K562 (cell line): ENCODE measurements around the gene TMEM225B. TPM values are rescaled to one million over a fixed set of nuclear protein-coding genes. Genes with fewer than 3 reads are reported as not detected.

ENCODE experiments used
- BCOR ChIP-seq: fragments of 450-650 bp; IDR thresholded peaks from 2 replicates; pipeline ENCODE4 v1.6.1; 2016
- BDP1 ChIP-seq: IDR thresholded peaks from 3 replicates; pipeline ENCODE4 v1.6.1; 2011; ENCODE audit not compliant: insufficient read length, insufficient read depth
- CBX3 ChIP-seq, 2 experiments: IDR thresholded peaks; 1 replicate in 1 of 2; 2 replicates in 1 of 2; pipeline ENCODE4 v1.6.1; 2012; ENCODE audit warnings: inconsistent platforms in 2 of 2, low read length in 2 of 2, borderline replicate concordance in 1 of 2, control low read depth in 1 of 2
- ELF2 ChIP-seq: fragments of 250-450 bp; sonication (Bioruptor Pico); IDR thresholded peaks from 2 replicates; pipeline ENCODE4 v1.5.0; 2021; ENCODE audit warnings: mild to moderate bottlenecking
- FOXM1 ChIP-seq, 2 experiments: fragments of 450-650 bp in 1 of 2; sonication (generic) in 1 of 2; formaldehyde crosslinking in 1 of 2; IDR thresholded peaks; 2 replicates each; pipeline versions ENCODE4 v1.6.1 to v1.9.0; 2017 to 2022; ENCODE audit warnings: low read depth in 2 of 2, mild to moderate bottlenecking in 2 of 2, missing genetic modification reagents in 1 of 2, moderate library complexity in 1 of 2
- HDAC2 ChIP-seq: fragments of 450-650 bp; IDR thresholded peaks from 2 replicates; pipeline ENCODE4 v1.6.1; 2016; ENCODE audit warnings: mild to moderate bottlenecking
- HLTF ChIP-seq: fragments of 450-650 bp; IDR thresholded peaks from 2 replicates; pipeline ENCODE4 v1.6.1; 2016
- JUN ChIP-seq, 2 experiments: sonication (generic) in 1 of 2; formaldehyde crosslinking in 1 of 2; IDR thresholded peaks; 2 replicates each; pipeline versions ENCODE4 v1.6.1 to v1.8.0; 2012 to 2022; ENCODE audit warnings: borderline replicate concordance in 2 of 2, mild to moderate bottlenecking in 2 of 2, improper control_type of control experiment in 1 of 2, low read depth in 1 of 2, low read length in 1 of 2, missing genetic modification reagents in 1 of 2
- KLF1 ChIP-seq: fragments of 450-650 bp; IDR thresholded peaks from 2 replicates; pipeline ENCODE4 v1.6.1; 2016; ENCODE audit warnings: missing genetic modification characterization, missing compliant biosample characterization
- L3MBTL2 ChIP-seq: fragments of 450-650 bp; IDR thresholded peaks from 2 replicates; pipeline ENCODE4 v1.6.1; 2016; ENCODE audit warnings: mild to moderate bottlenecking, moderate library complexity
- MTA1 ChIP-seq: fragments of 450-650 bp; IDR thresholded peaks from 2 replicates; pipeline ENCODE4 v1.6.1; 2017; ENCODE audit warnings: borderline replicate concordance
- NBN ChIP-seq: fragments of 450-650 bp; IDR thresholded peaks from 2 replicates; pipeline ENCODE4 v1.6.1; 2016; ENCODE audit warnings: low read depth, mild to moderate bottlenecking
- NCOA1 ChIP-seq: fragments of 450-650 bp; IDR thresholded peaks from 2 replicates; pipeline ENCODE4 v1.6.1; 2016; ENCODE audit warnings: low read depth
- RCOR1 ChIP-seq, 2 experiments: IDR thresholded peaks; 2 replicates each; pipeline ENCODE4 v1.6.1; 2012; ENCODE audit warnings: low read depth in 2 of 2, low read length in 2 of 2, borderline replicate concordance in 1 of 2, improper control_type of control experiment in 1 of 2
- SAFB2 ChIP-seq: fragments of 200-400 bp; formaldehyde crosslinking; IDR thresholded peaks from 2 replicates; pipeline ENCODE4 v1.6.1; 2018; ENCODE audit warnings: borderline replicate concordance, low read length, low read depth, moderate library complexity; ENCODE audit not compliant: severe bottlenecking
- SAP30 ChIP-seq: fragments of 200-600 bp; sonication (generic); IDR thresholded peaks from 2 replicates; pipeline ENCODE4 v1.6.1; 2012; ENCODE audit warnings: borderline replicate concordance, low read depth, mild to moderate bottlenecking, moderate library complexity, low read length, control low read depth, inconsistent platforms; ENCODE audit not compliant: insufficient read depth, poor library complexity, severe bottlenecking
- SMARCA5 ChIP-seq: fragments of 450-650 bp; IDR thresholded peaks from 2 replicates; pipeline ENCODE4 v1.6.1; 2016
- SMC3 ChIP-seq: conservative IDR thresholded peaks from 2 replicates; pipeline ENCODE4 v1.6.1; 2011; ENCODE audit warnings: low read depth, low read length, improper control_type of control experiment; ENCODE audit not compliant: insufficient read depth
- SRSF7 ChIP-seq: fragments of 200-400 bp; formaldehyde crosslinking; optimal IDR thresholded peaks from 2 replicates; pipeline ENCODE3; 2017; ENCODE audit warnings: mild to moderate bottlenecking, low read depth, low read length
- TAF7 ChIP-seq: fragments of 450-650 bp; IDR thresholded peaks from 2 replicates; pipeline ENCODE4 v1.6.1; 2016; ENCODE audit warnings: missing genetic modification characterization, missing compliant biosample characterization
- ZNF175 ChIP-seq: fragments of 200-800 bp; sonication (Bioruptor generic); IDR thresholded peaks from 2 replicates; pipeline ENCODE4 v1.6.1; 2016; ENCODE audit warnings: low read depth, mild to moderate bottlenecking, missing genetic modification characterization, missing compliant biosample characterization
- ZNF347 ChIP-seq: fragments of 450-650 bp; formaldehyde crosslinking; IDR thresholded peaks from 2 replicates; pipeline ENCODE4 v1.4.0; 2020; ENCODE audit warnings: low read depth, mild to moderate bottlenecking, moderate library complexity
- ZNF766 ChIP-seq: fragments of 200-800 bp; sonication (Bioruptor generic); conservative IDR thresholded peaks from 2 replicates; pipeline ENCODE4 v1.6.1; 2016; ENCODE audit warnings: missing genetic modification characterization, missing compliant biosample characterization
- polyA plus RNA-seq, 8 experiments: library from polyadenylated mRNA; depleted of rRNA in 4 of 8; stranded (reverse) in 5 of 8; unstranded in 3 of 8; fragments of >200 nt; fragmentation: Nextera tagmentation in 2 of 8; fragmentation: Illumina TruSeq in 1 of 8; extraction: Ambion mirVana in 2 of 8; extraction: Trizol in 1 of 8; gene quantifications; 2 replicates each; pipeline versions ENCODE4 v1.2.1 to v1.2.3, GENCODE V29; 2011 to 2014; ENCODE audit warnings: inconsistent platforms in 1 of 8, missing spikeins in 1 of 8
- total RNA-seq, 7 experiments: library from RNA; depleted of rRNA in 6 of 7; stranded (reverse); fragments of >200 nt in 6 of 7; fragmentation: Illumina TruSeq in 2 of 7; extraction: Trizol in 2 of 7; gene quantifications; 2 replicates each; pipeline versions ENCODE4 v1.2.1 to v1.2.3, GENCODE V29; 2011 to 2021; ENCODE audit warnings: low replicate concordance in 1 of 7
- TF ChIP-seq, protein P1 (sequence below): fragments of 250-450 bp; sonication (Bioruptor Pico); IDR thresholded peaks from 2 replicates; pipeline ENCODE4 v1.6.1; 2021; ENCODE audit warnings: mild to moderate bottlenecking
- TF ChIP-seq, protein P2 (sequence below): sonication (generic); formaldehyde crosslinking; IDR thresholded peaks from 2 replicates; pipeline ENCODE4 v1.8.0; 2022; ENCODE audit warnings: mild to moderate bottlenecking, missing genetic modification reagents

TMEM225B gene
- total and polyA plus RNA-seq, 9 of the 15 experiments (the other 6 are each of a cell fraction or from before 2014, with no cell fraction given): 0.08 to 0.73 (median 0.56) TPM

DNA sequence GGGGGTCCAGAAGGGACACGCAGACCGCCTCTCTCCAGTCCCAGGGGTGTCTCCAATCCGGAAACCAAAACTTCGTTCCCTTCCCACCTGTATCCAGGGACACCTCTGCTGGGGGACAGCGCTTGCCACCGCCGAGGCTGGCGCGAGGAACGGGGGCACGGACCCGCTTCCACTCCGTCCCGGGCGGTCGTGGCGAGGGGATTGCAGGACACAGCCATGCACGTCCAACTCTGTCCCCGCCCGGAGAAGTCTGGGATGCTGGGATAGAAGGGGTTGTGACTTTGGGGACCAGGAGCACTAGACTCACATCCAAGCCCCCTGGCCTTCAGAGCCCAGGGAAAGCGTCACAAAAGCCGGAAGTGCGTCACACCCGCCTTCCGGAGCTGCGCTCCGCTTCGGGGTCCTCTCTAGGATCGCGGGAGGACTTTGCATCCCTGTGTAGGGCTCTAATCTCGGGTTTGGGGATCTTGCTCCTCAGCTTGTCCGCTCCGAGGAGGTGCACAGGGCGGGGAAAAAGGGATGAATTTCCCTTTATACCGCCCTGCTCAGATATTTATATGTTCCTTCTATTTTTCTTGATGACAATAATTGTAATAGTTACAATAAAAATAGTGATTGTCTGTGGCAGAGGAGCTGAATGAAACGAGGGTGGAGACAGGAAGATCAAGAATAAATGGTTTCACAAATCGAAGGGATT is 46.2 kb upstream of the TMEM225B start, which contains the start of gene FAM200A (continued):
- TF ChIP-seq, protein P1, sequence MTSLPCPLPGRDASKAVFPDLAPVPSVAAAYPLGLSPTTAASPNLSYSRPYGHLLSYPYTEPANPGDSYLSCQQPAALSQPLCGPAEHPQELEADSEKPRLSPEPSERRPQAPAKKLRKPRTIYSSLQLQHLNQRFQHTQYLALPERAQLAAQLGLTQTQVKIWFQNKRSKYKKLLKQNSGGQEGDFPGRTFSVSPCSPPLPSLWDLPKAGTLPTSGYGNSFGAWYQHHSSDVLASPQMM (CRISPR knock-in tag): no peak
- TF ChIP-seq ZNF347: no peak
- peak; percentile 18; the same call in 1 of the 2 replicates for TF ChIP-seq BCOR
- TF ChIP-seq KLF1 (tag): no peak
- TF ChIP-seq, protein P2, sequence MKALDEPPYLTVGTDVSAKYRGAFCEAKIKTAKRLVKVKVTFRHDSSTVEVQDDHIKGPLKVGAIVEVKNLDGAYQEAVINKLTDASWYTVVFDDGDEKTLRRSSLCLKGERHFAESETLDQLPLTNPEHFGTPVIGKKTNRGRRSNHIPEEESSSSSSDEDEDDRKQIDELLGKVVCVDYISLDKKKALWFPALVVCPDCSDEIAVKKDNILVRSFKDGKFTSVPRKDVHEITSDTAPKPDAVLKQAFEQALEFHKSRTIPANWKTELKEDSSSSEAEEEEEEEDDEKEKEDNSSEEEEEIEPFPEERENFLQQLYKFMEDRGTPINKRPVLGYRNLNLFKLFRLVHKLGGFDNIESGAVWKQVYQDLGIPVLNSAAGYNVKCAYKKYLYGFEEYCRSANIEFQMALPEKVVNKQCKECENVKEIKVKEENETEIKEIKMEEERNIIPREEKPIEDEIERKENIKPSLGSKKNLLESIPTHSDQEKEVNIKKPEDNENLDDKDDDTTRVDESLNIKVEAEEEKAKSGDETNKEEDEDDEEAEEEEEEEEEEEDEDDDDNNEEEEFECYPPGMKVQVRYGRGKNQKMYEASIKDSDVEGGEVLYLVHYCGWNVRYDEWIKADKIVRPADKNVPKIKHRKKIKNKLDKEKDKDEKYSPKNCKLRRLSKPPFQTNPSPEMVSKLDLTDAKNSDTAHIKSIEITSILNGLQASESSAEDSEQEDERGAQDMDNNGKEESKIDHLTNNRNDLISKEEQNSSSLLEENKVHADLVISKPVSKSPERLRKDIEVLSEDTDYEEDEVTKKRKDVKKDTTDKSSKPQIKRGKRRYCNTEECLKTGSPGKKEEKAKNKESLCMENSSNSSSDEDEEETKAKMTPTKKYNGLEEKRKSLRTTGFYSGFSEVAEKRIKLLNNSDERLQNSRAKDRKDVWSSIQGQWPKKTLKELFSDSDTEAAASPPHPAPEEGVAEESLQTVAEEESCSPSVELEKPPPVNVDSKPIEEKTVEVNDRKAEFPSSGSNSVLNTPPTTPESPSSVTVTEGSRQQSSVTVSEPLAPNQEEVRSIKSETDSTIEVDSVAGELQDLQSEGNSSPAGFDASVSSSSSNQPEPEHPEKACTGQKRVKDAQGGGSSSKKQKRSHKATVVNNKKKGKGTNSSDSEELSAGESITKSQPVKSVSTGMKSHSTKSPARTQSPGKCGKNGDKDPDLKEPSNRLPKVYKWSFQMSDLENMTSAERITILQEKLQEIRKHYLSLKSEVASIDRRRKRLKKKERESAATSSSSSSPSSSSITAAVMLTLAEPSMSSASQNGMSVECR (CRISPR knock-in tag): no peak
- no peak for TF ChIP-seq SAFB2
- TF ChIP-seq ZNF175 (CRISPR knock-in tag): no peak
- TF ChIP-seq FOXM1 (IDR thresholded peaks at IDR 0.05; ENCODE audit: low read depth): no peak
- TF ChIP-seq FOXM1 (CRISPR knock-in tag; IDR thresholded peaks at IDR 0.05; ENCODE audit: low read depth): peak; percentile 80
- peak; percentile 93 for TF ChIP-seq NBN
- TF ChIP-seq SAP30: peak; percentile 75
- TF ChIP-seq HLTF: no peak
- TF ChIP-seq CBX3 (IDR thresholded peaks at IDR 0.05; ENCODE audit: borderline replicate concordance in 1 of 2, low read length in 2 of 2): peak in 1 of 2 experiments; percentile 89; a peak in 1 of 3 replicates
- peak; percentile 85 for TF ChIP-seq ELF2 (CRISPR knock-in tag)
- TF ChIP-seq L3MBTL2: peak; percentile 67
- TF ChIP-seq RCOR1 (IDR thresholded peaks at IDR 0.05; ENCODE audit: borderline replicate concordance in 1 of 2, low read depth in 2 of 2, low read length in 2 of 2): peak; percentile 12 to 81; a peak in 1 of 4 replicates
- no peak; the same call in 1 of the 2 replicates for TF ChIP-seq MTA1
- TF ChIP-seq JUN (IDR thresholded peaks at IDR 0.05; ENCODE audit: borderline replicate concordance, low read depth, low read length): 0 out of 2 replicates have a peak, but pooled peaks have one; percentile 57
- no peak for TF ChIP-seq JUN (CRISPR knock-in tag; IDR thresholded peaks at IDR 0.05; ENCODE audit: borderline replicate concordance)
- peak; percentile 70; the same call in 1 of the 2 replicates for TF ChIP-seq HDAC2
- no peak for TF ChIP-seq SMARCA5
- TF ChIP-seq SRSF7: no peak
- TF ChIP-seq BDP1: no peak
- peak; percentile 73 for TF ChIP-seq ZNF766 (CRISPR knock-in tag)
- TF ChIP-seq SMC3: 0 out of 2 replicates have a peak, but pooled peaks have one; percentile 6
- peak; percentile 43; the same call in 1 of the 2 replicates for TF ChIP-seq TAF7
- TF ChIP-seq NCOA1: peak; percentile 95
